GM20000 (cell line): ENCODE data around the gene RALGPS1.
A peak's percentile ranks its signal among the peaks of the same experiment; 100 is the strongest.
"Not testable (repeated sequence)": the region's sequence is repeated elsewhere in the genome, so short reads cannot be mapped to it uniquely, and the experiment has no call there.

Source experiments
- DNase-seq: peaks from one replicate; pipeline ENCODE4 v3.0.0; 2012; ENCODE audit warnings: low spot score
- CTCF ChIP-seq: IDR thresholded peaks from 2 replicates; pipeline ENCODE4 v1.5.1; 2012; ENCODE audit warnings: mild to moderate bottlenecking, control low read depth; ENCODE audit errors: extremely low read depth, missing control alignments

The RALGPS1 gene

GRCh38 chr9:127167560-127168326, 253.2 kb downstream of the RALGPS1 start:
- no peak for DNase-seq
- no peak for TF ChIP-seq CTCF

- no peak for TF ChIP-seq CTCF
Observed at GRCh38 chr9:127168756-127169574, 254.4 kb downstream of the RALGPS1 start.

GRCh38 chr9:127169575-127169883, 254.9 kb downstream of the RALGPS1 start:
- no peak for TF ChIP-seq CTCF

More at GRCh38 chr9:127168756-127169574, 254.4 kb downstream of the RALGPS1 start:
- no peak for DNase-seq

GRCh38 chr9:127170103-127170502, 255.5 kb downstream of the RALGPS1 start:
- no peak for DNase-seq
- TF ChIP-seq CTCF, result no peak

More at GRCh38 chr9:127169575-127169883, 254.9 kb downstream of the RALGPS1 start:
- DNase-seq, result no peak

- no peak for TF ChIP-seq CTCF
- DNase-seq, result peak; percentile 47
Observed at GRCh38 chr9:127170652-127171051, 256.1 kb downstream of the RALGPS1 start.

GRCh38 chr9:127171348-127171747, 256.8 kb downstream of the RALGPS1 start:
- not testable (repeated sequence) for DNase-seq

GRCh38 chr9:127172066-127172707, 257.6 kb downstream of the RALGPS1 start:
- TF ChIP-seq CTCF, result no peak
- no peak for DNase-seq
